Heart left ventricle (tissue), 13 donors: ENCODE results near the gene ZFP36.

Experiments used
- POLR2A ChIP-seq, 2 donors: fragments of 450-650 bp; IDR thresholded peaks; one replicate each; pipeline ENCODE4 v1.6.1; 2017; ENCODE audit warnings: antibody characterized with exemption in 2 of 2, mild to moderate bottlenecking in 2 of 2, moderate library complexity in 2 of 2
- TF ChIP-seq, protein P1 (sequence below), 12 donors: fragments of 200-600 bp; sonication (generic) in 4 of 12; IDR thresholded peaks; one replicate each; pipeline versions ENCODE4 v1.5.0 to v1.8.0; 2018 to 2022; ENCODE audit warnings: antibody characterized with exemption in 12 of 12, mild to moderate bottlenecking in 5 of 12
- donor health status: ischemic (EF 13 %, LVEDD 7.1; RV severe dilation, severe dysfunction).
- donor health status: DM: no; HTN: yes; CAD: no.
- donor health status: DM: no; HTN: no; CAD: no.
- donor health status: ischemic (EF 25% LVEDD 6.9; RV normal size, moderate dysfunction).
- donor health status: ischemic (EF 25% LVEDD 5.7; RV mildly dilated, moderate dysfunction).
- donor health status: ischemic (EF 35%, LVEDD 5.7; RV mildly dilated, moderate dysfunction).
- donor health status: nonischemic (EF 11% LVEDD 7.7; RV severe dilation, severe dysfunction).
- donor health status: DM: yes; HTN: yes; CAD: no.
- donor health status: PGD.
- donor health status: ischemic (EF 29% LVEDD 5.4; RV normal size, mild dysfunction).
- donor health status: nonischemic (EF 23%, LVEDD 6.1; RV moderate dilation, normal function).

GRCh38 chr19:39419003-39419402 lies 12.4 kb downstream of the ZFP36 start:
- TF ChIP-seq, protein P1, sequence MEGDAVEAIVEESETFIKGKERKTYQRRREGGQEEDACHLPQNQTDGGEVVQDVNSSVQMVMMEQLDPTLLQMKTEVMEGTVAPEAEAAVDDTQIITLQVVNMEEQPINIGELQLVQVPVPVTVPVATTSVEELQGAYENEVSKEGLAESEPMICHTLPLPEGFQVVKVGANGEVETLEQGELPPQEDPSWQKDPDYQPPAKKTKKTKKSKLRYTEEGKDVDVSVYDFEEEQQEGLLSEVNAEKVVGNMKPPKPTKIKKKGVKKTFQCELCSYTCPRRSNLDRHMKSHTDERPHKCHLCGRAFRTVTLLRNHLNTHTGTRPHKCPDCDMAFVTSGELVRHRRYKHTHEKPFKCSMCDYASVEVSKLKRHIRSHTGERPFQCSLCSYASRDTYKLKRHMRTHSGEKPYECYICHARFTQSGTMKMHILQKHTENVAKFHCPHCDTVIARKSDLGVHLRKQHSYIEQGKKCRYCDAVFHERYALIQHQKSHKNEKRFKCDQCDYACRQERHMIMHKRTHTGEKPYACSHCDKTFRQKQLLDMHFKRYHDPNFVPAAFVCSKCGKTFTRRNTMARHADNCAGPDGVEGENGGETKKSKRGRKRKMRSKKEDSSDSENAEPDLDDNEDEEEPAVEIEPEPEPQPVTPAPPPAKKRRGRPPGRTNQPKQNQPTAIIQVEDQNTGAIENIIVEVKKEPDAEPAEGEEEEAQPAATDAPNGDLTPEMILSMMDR (IDR thresholded peaks at IDR 0.05) = no peak
- TF ChIP-seq POLR2A (IDR thresholded peaks at IDR 0.05) = no peak
